H1 (cell line): ENCODE measurements around the gene SH3GL2. TPM values are rescaled to one million over a fixed set of nuclear protein-coding genes. Genes with fewer than 3 reads are reported as not detected.

Experiments
- CTCF ChIA-PET: fragments of 300-600 bp; sonication (Branson Sonifier 250); formaldehyde crosslinking; loops from one replicate; lab custom pipeline; 2021; ENCODE audit not compliant: partially characterized antibody; lab: Charles Lee
- POLR2A ChIA-PET: fragments of 300-600 bp; sonication (Branson Sonifier 250); formaldehyde crosslinking; loops from one replicate; lab custom pipeline; 2021; ENCODE audit warnings: inconsistent platforms; ENCODE audit not compliant: partially characterized antibody; lab: Charles Lee
- DNase-seq, 2 experiments: peaks; one replicate each; pipeline versions ENCODE4 v3.0.0 to v3.0.0-alpha.2; 2010 to 2022; ENCODE audit warnings: low spot score in 2 of 2, low read depth in 1 of 2, mixed read lengths in 1 of 2
- FAIRE-seq: peaks from 2 replicates; lab custom pipeline; 2011; peaks lifted over from hg19 to GRCh38; lab: Jason Lieb, UNC
- H2AFZ ChIP-seq: 2 replicates; pipeline ENCODE4 v1.8.1; 2012; ENCODE audit warnings: low read length, inconsistent platforms
- H2AK5ac ChIP-seq: 2 replicates; pipeline ENCODE4 v1.6.1; 2013; ENCODE audit warnings: low read depth, low read length
- H2BK120ac ChIP-seq: replicated peaks from 2 replicates; pipeline ENCODE3; 2013; ENCODE audit warnings: low read depth, low read length, inconsistent platforms
- H2BK12ac ChIP-seq: 2 replicates; pipeline ENCODE4 v1.6.1; 2013; ENCODE audit warnings: low read depth, low read length
- H2BK15ac ChIP-seq: 2 replicates; pipeline ENCODE4 v1.6.1; 2013; ENCODE audit warnings: low read length
- H2BK20ac ChIP-seq: 2 replicates; pipeline ENCODE4 v1.6.1; 2013; ENCODE audit warnings: low read length
- H2BK5ac ChIP-seq: 2 replicates; pipeline ENCODE4 v1.6.1; 2013; ENCODE audit warnings: low read depth, low read length
- H3K14ac ChIP-seq: 2 replicates; pipeline ENCODE4 v1.6.1; 2013; ENCODE audit warnings: inconsistent platforms; ENCODE audit not compliant: insufficient read length
- H3K18ac ChIP-seq: 2 replicates; pipeline ENCODE4 v1.6.1; 2013; ENCODE audit warnings: low read length; ENCODE audit errors: extremely low read depth
- H3K23ac ChIP-seq: 2 replicates; pipeline ENCODE4 v1.6.1; 2013; ENCODE audit warnings: inconsistent platforms; ENCODE audit not compliant: insufficient read length
- H3K23me2 ChIP-seq: 2 replicates; pipeline ENCODE4 v1.6.1; 2013; ENCODE audit warnings: low read depth, low read length
- H3K27ac ChIP-seq: 2 replicates; pipeline ENCODE4 v1.6.1; 2011; ENCODE audit warnings: low read depth, low read length, inconsistent platforms
- H3K27me3 ChIP-seq, 4 experiments: replicated peaks in 1 of 4; 1 replicate in 1 of 4; 2 replicates in 3 of 4; pipeline versions ENCODE4 v1.6.1 to v1.8.1; 2011 to 2013; ENCODE audit warnings: low read length in 3 of 4, mild to moderate bottlenecking in 3 of 4, inconsistent platforms in 2 of 4, mixed read lengths in 2 of 4, moderate library complexity in 1 of 4; ENCODE audit not compliant: control insufficient read depth in 3 of 4, insufficient read depth in 3 of 4; ENCODE audit errors: extremely low read depth in 1 of 4
- H3K36me3 ChIP-seq, 4 experiments: 2 replicates each; pipeline versions ENCODE4 v1.6.1 to v1.8.1; 2011 to 2013; ENCODE audit warnings: mild to moderate bottlenecking in 4 of 4, low read length in 3 of 4, moderate library complexity in 2 of 4, control low read depth in 1 of 4, inconsistent platforms in 1 of 4; ENCODE audit not compliant: insufficient read depth in 4 of 4, control insufficient read depth in 2 of 4
- H3K4ac ChIP-seq: replicated peaks from 2 replicates; pipeline ENCODE3; 2013; ENCODE audit warnings: low read length, low read depth, mixed read lengths, inconsistent platforms; ENCODE audit not compliant: insufficient read length
- H3K4me1 ChIP-seq, 4 experiments: replicated peaks in 1 of 4; 1 replicate in 1 of 4; 2 replicates in 3 of 4; pipeline versions ENCODE4 v1.6.1 to v1.8.1; 2011 to 2013; ENCODE audit warnings: low read length in 3 of 4, inconsistent platforms in 2 of 4, mixed read lengths in 1 of 4; ENCODE audit not compliant: insufficient read depth in 4 of 4, control insufficient read depth in 3 of 4
- H3K4me2 ChIP-seq, 2 experiments: 2 replicates each; pipeline versions ENCODE4 v1.6.1 to v1.8.1; 2011 to 2013; ENCODE audit warnings: low read depth in 2 of 2, low read length in 2 of 2, control low read depth in 1 of 2, inconsistent platforms in 1 of 2, mild to moderate bottlenecking in 1 of 2; ENCODE audit not compliant: insufficient read depth in 1 of 2
- H3K4me3 ChIP-seq, 4 experiments: fragments of 200-600, 300-600 bp in 1 of 4; sonication (generic), shearing (Covaris generic), sonication (Bioruptor Twin) in 1 of 4; 2 replicates each; pipeline versions ENCODE4 v1.5.1 to v1.8.1; 2011 to 2016; ENCODE audit warnings: low read length in 4 of 4, low read depth in 3 of 4, control low read depth in 2 of 4, inconsistent platforms in 2 of 4, mild to moderate bottlenecking in 2 of 4, mixed read lengths in 1 of 4, moderate library complexity in 1 of 4; ENCODE audit not compliant: insufficient read depth in 2 of 4; ENCODE audit errors: extremely low read depth in 1 of 4
- H3K56ac ChIP-seq: replicated peaks from 2 replicates; pipeline ENCODE3; 2013; ENCODE audit warnings: low read depth, mild to moderate bottlenecking, mixed read lengths, low read length, inconsistent platforms; ENCODE audit not compliant: insufficient read length
- H3K79me1 ChIP-seq: 2 replicates; pipeline ENCODE4 v1.6.1; 2013; ENCODE audit warnings: low read depth, low read length, control low read depth
- H3K79me2 ChIP-seq, 2 experiments: 2 replicates each; pipeline versions ENCODE4 v1.6.1 to v1.8.1; 2012 to 2013; ENCODE audit warnings: low read length in 2 of 2, mild to moderate bottlenecking in 2 of 2, inconsistent platforms in 1 of 2; ENCODE audit not compliant: insufficient read depth in 2 of 2, control insufficient read depth in 1 of 2
- H3K9ac ChIP-seq, 4 experiments: replicated peaks in 1 of 4; 1 replicate in 1 of 4; 2 replicates in 3 of 4; pipeline versions ENCODE4 v1.6.1 to v1.8.1; 2011 to 2013; ENCODE audit warnings: low read depth in 3 of 4, low read length in 3 of 4, control low read depth in 2 of 4, mild to moderate bottlenecking in 2 of 4, moderate library complexity in 2 of 4, inconsistent platforms in 1 of 4; ENCODE audit errors: extremely low read depth in 1 of 4
- H3K9me3 ChIP-seq, 2 experiments: 2 replicates each; pipeline versions ENCODE4 v1.6.1 to v1.8.1; 2012 to 2013; ENCODE audit warnings: mild to moderate bottlenecking in 2 of 2, moderate library complexity in 2 of 2, control low read depth in 1 of 2, inconsistent platforms in 1 of 2, low read depth in 1 of 2, low read length in 1 of 2, mixed read lengths in 1 of 2; ENCODE audit not compliant: insufficient read depth in 2 of 2
- H4K20me1 ChIP-seq, 2 experiments: replicated peaks in 1 of 2; 2 replicates each; pipeline versions ENCODE3 to v1.8.1; 2011 to 2013; ENCODE audit warnings: inconsistent platforms in 2 of 2, low read length in 2 of 2, mild to moderate bottlenecking in 1 of 2; ENCODE audit not compliant: insufficient read depth in 2 of 2, control insufficient read depth in 1 of 2
- H4K5ac ChIP-seq: 2 replicates; pipeline ENCODE4 v1.6.1; 2013; ENCODE audit warnings: low read length, low read depth, mixed read lengths, inconsistent platforms; ENCODE audit not compliant: insufficient read length
- H4K8ac ChIP-seq: 2 replicates; pipeline ENCODE4 v1.8.0; 2013; ENCODE audit warnings: mild to moderate bottlenecking, moderate library complexity, low read length, inconsistent platforms; ENCODE audit not compliant: insufficient read depth; ENCODE audit errors: extremely low read depth
- H4K91ac ChIP-seq: replicated peaks from 2 replicates; pipeline ENCODE3; 2013; ENCODE audit warnings: low read length, mixed read lengths, inconsistent platforms; ENCODE audit not compliant: insufficient read length
- ATF2 ChIP-seq: IDR thresholded peaks from 2 replicates; pipeline ENCODE4 v1.6.1; 2012; ENCODE audit warnings: low read length, inconsistent platforms
- NANOG ChIP-seq: IDR thresholded peaks from 2 replicates; pipeline ENCODE4 v1.6.1; 2011; ENCODE audit warnings: low read length, low read depth, mild to moderate bottlenecking, inconsistent platforms; ENCODE audit not compliant: insufficient read depth, poor library complexity, severe bottlenecking
- TAF1 ChIP-seq: IDR thresholded peaks from 2 replicates; pipeline ENCODE4 v1.6.1; 2011; ENCODE audit warnings: mild to moderate bottlenecking, low read depth, low read length
- WGBS, 2 experiments: shearing (Covaris generic) in 1 of 2; methylation state at CpG; one replicate each; pipeline versions ENCODE4 v1.1.6 to v1.1.7; 2013 to 2015; ENCODE audit warnings: low lambda C conversion rate in 2 of 2, mixed read lengths in 2 of 2, inconsistent platforms in 1 of 2, low coverage in 1 of 2, missing lambda C conversion rate in 1 of 2; ENCODE audit not compliant: insufficient replicate concordance in 2 of 2, insufficient coverage in 1 of 2, insufficient read length in 1 of 2; ENCODE audit errors: extremely low coverage in 1 of 2, missing lambda C conversion rate in 1 of 2; 5-methylcytosine and 5-hydroxymethylcytosine counted together
- polyA plus RNA-seq, 7 experiments: library from polyadenylated mRNA; depleted of rRNA in 3 of 7; stranded (reverse) in 5 of 7; unstranded in 2 of 7; fragments of >200 nt in 5 of 7; fragments of 200-250 nt in 2 of 7; gene quantifications; 1 replicate in 5 of 7; 2 replicates in 1 of 7; 4 replicates in 1 of 7; pipeline versions ENCODE4 v1.2.1 to v1.2.3, GENCODE V29; 2011 to 2013; ENCODE audit warnings: missing spikeins in 2 of 7, mixed read lengths in 2 of 7
- total RNA-seq: library from RNA; stranded (reverse); fragmentation: NEBNext Ultra II Directional; extraction: Animal tissue kit (Norgen Biotek cat#: 25700); gene quantifications from 2 replicates; pipeline ENCODE4 v1.2.1, GENCODE V29; 2021

The SH3GL2 gene
- total and polyA plus RNA-seq, 2 of the 8 experiments (the other 6 are each of a cell fraction or from before 2014, with no cell fraction given): 4.7 to 5.3 TPM

GRCh38 chr9:17611342-17611741 lies 32.5 kb downstream of the SH3GL2 start:
- Histone ChIP-seq H3K9me3 (no peaks in the 10 kb centered on the region), H3K79me2 (no peaks in the 10 kb centered on the region), H4K5ac (no peak overlapping the region), H2BK120ac (no peak overlapping the region), H3K4me3 (no peak overlapping the region), H3K27me3 (no peaks in the 10 kb centered on the region), H2AK5ac (no peak overlapping the region), H3K56ac (no peak overlapping the region), H3K4me1 (peaks cover 0 to 5% (median 3%) of the 10 kb centered on the region in 4 experiments; a peak in 4 of 7 replicates), H3K14ac (no peak overlapping the region), H3K9ac (no peak overlapping the region), H4K91ac (no peak overlapping the region), H3K4ac (no peak overlapping the region), H2BK15ac (no peak overlapping the region), H3K18ac (no peak overlapping the region), H3K27ac (no peak overlapping the region), H2BK12ac (no peak overlapping the region), H4K8ac (no peak overlapping the region), H3K79me1 (no peaks in the 10 kb centered on the region), H2BK20ac (no peak overlapping the region), H4K20me1 (no peaks in the 10 kb centered on the region), H2AFZ (no peak overlapping the region), H3K36me3 (no peaks in the 10 kb centered on the region), H3K4me2 (no peak overlapping the region), H3K23me2 (no peaks in the 10 kb centered on the region), H3K23ac (no peak overlapping the region), H2BK5ac (no peak overlapping the region)
- DNase-seq: no peak
- CTCF ChIA-PET: interaction anchor here (0.7 to 1.6 kb wide), 3 partner anchors 11 to 157 kb away, joined by 3 read pairs; no protein-coding TSS in a partner anchor
- 69% methylated on average over 2 of the region's 2 CpGs; no CpG with 5 or more reads in 1 of the 2 experiments for WGBS, 2 experiments
- POLR2A ChIA-PET: no interaction called here
- FAIRE-seq: no peak
- TF ChIP-seq TAF1 (no peak), ATF2 (no peak), NANOG (no peak)
